Colonic mucosa (tissue), 4 donors: Measurements from ENCODE around the gene HCFC1R1. TPM values are rescaled to one million over a fixed set of nuclear protein-coding genes. Genes with fewer than 3 reads are reported as not detected.

ENCODE experiments used
- DNase-seq: peaks from one replicate; pipeline ENCODE4 v3.0.0-alpha.2; 2020
- H3K27ac ChIP-seq: fragments of 200-600 bp; one replicate; pipeline ENCODE4 v1.8.0; 2021
- H3K27me3 ChIP-seq: fragments of 200-600 bp; one replicate; pipeline ENCODE4 v1.8.0; 2021
- H3K36me3 ChIP-seq: fragments of 200-600 bp; one replicate; pipeline ENCODE4 v1.8.0; 2021
- H3K4me1 ChIP-seq: fragments of 200-600 bp; one replicate; pipeline ENCODE4 v1.8.0; 2021; ENCODE audit warnings: mild to moderate bottlenecking
- H3K4me3 ChIP-seq: fragments of 200-600 bp; one replicate; pipeline ENCODE4 v1.8.0; 2021
- H3K9ac ChIP-seq, 2 donors: one replicate each; pipeline ENCODE4 v1.7.0; 2013; ENCODE audit warnings: control low read depth in 2 of 2, low read depth in 2 of 2, low read length in 2 of 2
- H3K9me3 ChIP-seq: fragments of 200-600 bp; one replicate; pipeline ENCODE4 v1.8.0; 2021
- intact Hi-C: fragments of 100-400 bp; cut with DNase I; formaldehyde crosslinking; loops from one replicate; pipeline ENCODE4 v1.14.1; 2022
- total RNA-seq, 2 donors: library from RNA; stranded (reverse); fragmentation: NEBNext Ultra II Directional in 1 of 2; extraction: Animal tissue kit (Norgen Biotek cat#: 25700) in 1 of 2; gene quantifications; one replicate each; pipeline ENCODE4 v1.2.1, GENCODE V29; 2021
- TF ChIP-seq, protein P1 (sequence below): fragments of 200-600 bp; IDR thresholded peaks from one replicate; pipeline ENCODE4 v1.8.0; 2022; ENCODE audit warnings: antibody characterized with exemption, mild to moderate bottlenecking
- donor health status: healthy.
- donor health status: DM: no; HTN: no; CAD: no.
- donor health status: DM: no; HTN: no; CAD: no.

HCFC1R1 gene
- total RNA-seq, 2 donors from 2014 or later, result 28.7 to 30.0 TPM

DNA sequence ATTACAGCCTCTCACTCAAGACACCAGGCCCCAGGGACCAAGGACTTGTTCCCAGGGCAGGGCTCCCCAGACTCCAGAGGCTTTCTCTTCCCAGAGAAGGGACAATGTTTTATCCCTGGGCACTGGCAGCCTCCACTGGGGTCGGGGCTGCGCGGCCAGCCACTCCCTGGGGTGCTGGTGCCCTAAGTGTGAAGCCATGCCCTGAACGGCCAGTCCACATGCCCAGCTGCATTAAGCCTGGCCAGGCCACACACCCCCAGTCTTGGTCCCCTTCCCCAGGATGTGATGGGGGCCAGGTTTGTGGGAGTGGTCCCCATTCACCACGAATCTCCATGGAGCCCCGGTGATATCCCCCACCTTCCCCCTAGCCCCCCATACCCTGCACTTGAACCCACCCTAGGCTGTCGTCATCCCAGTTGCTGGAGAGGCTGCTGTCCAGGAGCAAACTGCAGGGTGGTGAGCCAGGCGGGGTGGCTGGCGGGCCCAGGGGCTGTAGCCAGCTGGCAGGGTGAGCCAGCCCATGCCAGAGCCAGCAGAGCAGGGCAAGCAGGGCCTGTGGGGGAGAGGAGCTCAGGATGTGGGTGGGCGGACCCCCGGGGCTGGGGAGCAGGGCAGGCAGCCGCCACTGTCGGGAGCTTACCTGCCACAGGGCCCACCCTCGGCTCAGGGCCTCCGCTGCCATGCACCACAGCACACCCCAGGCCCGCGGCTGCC lies 50.0 kb downstream of the HCFC1R1 start:
- intact Hi-C loops, result no loop called here

DNA sequence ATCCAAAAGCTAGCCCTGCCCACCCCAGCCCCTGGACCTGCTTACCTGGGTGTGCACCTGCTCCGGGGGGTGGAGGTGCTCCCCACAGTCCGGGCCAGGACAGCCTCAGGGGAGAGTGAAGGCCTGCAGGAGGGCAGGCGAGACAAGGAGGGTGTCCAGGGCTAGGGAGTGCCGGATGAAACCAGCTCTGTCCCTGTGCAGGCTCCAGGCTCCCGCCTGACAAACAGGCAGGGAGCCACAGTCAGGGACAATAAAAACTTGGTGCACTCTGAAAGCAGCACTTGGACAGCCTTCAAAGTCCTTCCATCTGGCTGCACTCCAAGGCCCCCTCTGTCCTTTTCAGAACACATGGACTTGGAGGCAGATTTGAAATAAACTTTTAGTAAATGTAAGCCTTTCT lies 50.6 kb downstream of the HCFC1R1 start:
- Histone ChIP-seq H3K9me3 (no peaks in the 10 kb centered on the region), H3K9ac (no peak overlapping the region), H3K36me3 (no peaks in the 10 kb centered on the region), H3K4me1 (peaks cover 9% of the 10 kb centered on the region), H3K27me3 (peaks cover under 1% of the 10 kb centered on the region), H3K4me3 (no peak overlapping the region), H3K27ac (no peak overlapping the region)
- intact Hi-C loops, result no loop called here
- DNase-seq, result no peak
- TF ChIP-seq, protein P1, sequence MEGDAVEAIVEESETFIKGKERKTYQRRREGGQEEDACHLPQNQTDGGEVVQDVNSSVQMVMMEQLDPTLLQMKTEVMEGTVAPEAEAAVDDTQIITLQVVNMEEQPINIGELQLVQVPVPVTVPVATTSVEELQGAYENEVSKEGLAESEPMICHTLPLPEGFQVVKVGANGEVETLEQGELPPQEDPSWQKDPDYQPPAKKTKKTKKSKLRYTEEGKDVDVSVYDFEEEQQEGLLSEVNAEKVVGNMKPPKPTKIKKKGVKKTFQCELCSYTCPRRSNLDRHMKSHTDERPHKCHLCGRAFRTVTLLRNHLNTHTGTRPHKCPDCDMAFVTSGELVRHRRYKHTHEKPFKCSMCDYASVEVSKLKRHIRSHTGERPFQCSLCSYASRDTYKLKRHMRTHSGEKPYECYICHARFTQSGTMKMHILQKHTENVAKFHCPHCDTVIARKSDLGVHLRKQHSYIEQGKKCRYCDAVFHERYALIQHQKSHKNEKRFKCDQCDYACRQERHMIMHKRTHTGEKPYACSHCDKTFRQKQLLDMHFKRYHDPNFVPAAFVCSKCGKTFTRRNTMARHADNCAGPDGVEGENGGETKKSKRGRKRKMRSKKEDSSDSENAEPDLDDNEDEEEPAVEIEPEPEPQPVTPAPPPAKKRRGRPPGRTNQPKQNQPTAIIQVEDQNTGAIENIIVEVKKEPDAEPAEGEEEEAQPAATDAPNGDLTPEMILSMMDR, result no peak

More for the DNA sequence above, 50.0 kb downstream of the HCFC1R1 start:
- peaks cover 9% of the 10 kb centered on the region for H3K4me1 ChIP-seq
- no peaks in the 10 kb centered on the region for H3K9me3 ChIP-seq
- no peak for DNase-seq
- no peaks in the 10 kb centered on the region for H3K36me3 ChIP-seq
- no peak overlapping the region for H3K4me3 ChIP-seq
- no peaks in the 10 kb centered on the region for H3K27me3 ChIP-seq
- no peak overlapping the region for H3K27ac ChIP-seq
- TF ChIP-seq, protein P1, result no peak
- no peak overlapping the region for H3K9ac ChIP-seq

Other genes starting within 250 kb of the HCFC1R1 start
- 100 to 1,000 TPM; 230 to 333 TPM for gene ELOB, start 246.7 kb downstream of the HCFC1R1 start, total RNA-seq
- not detected for gene PRSS33, start 236.4 kb downstream of the HCFC1R1 start, total RNA-seq
- not detected for gene PRSS41, start 225.5 kb downstream of the HCFC1R1 start, total RNA-seq
- 1 to 10 TPM; 1.1 to 2.6 TPM for gene PRSS21, start 206.7 kb downstream of the HCFC1R1 start, total RNA-seq
- gene ZG16B, start 193.6 kb downstream of the HCFC1R1 start, total RNA-seq, result 10 to 100 TPM; 34.1 to 62.1 TPM
- gene PRSS22, start 165.8 kb downstream of the HCFC1R1 start, total RNA-seq, result 1 to 10 TPM; 6.1 to 6.7 TPM
- gene FLYWCH2, start 140.7 kb downstream of the HCFC1R1 start, total RNA-seq, result 10 to 100 TPM; 16.2 to 24.8 TPM
- gene FLYWCH1, start 112.0 kb downstream of the HCFC1R1 start, total RNA-seq, result 10 to 100 TPM; 18.5 to 28.4 TPM
- gene KREMEN2, start 59.7 kb downstream of the HCFC1R1 start, total RNA-seq, result 1 to 10 TPM; 1.4 to 1.5 TPM
- 10 to 100 TPM; 14.0 to 42.3 TPM for gene PAQR4, start 54.6 kb downstream of the HCFC1R1 start, total RNA-seq
- 10 to 100 TPM in 1 of 2 donors, 1 to 10 TPM in 1; 9.5 to 76.6 TPM for gene PKMYT1, start 43.5 kb downstream of the HCFC1R1 start, total RNA-seq
- gene CLDN9, start 11.0 kb downstream of the HCFC1R1 start, total RNA-seq, result under 1 TPM; 0.35 to 0.67 TPM
- gene CLDN6, start 5.8 kb downstream of the HCFC1R1 start, total RNA-seq, result 1 to 10 TPM in 1 of 2 donors, not detected in 1; 1.2 TPM
- gene TNFRSF12A, start 3.6 kb downstream of the HCFC1R1 start, total RNA-seq, result 10 to 100 TPM; 11.6 to 27.3 TPM
- 10 to 100 TPM; 27.4 to 45.8 TPM for gene THOC6, start 93 bp upstream of the HCFC1R1 start, total RNA-seq
- gene BICDL2, start 13.0 kb upstream of the HCFC1R1 start, total RNA-seq, result 10 to 100 TPM; 56.6 to 83.9 TPM
- gene MMP25, start 22.6 kb upstream of the HCFC1R1 start, total RNA-seq, result under 1 TPM; 0.44 to 0.88 TPM
- gene IL32, start 41.7 kb upstream of the HCFC1R1 start, total RNA-seq, result 100 to 1,000 TPM; 256 to 329 TPM
- under 1 TPM in 1 of 2 donors, not detected in 1; 0.86 TPM for gene ZSCAN10, start 75.4 kb upstream of the HCFC1R1 start, total RNA-seq
- gene ZNF205, start 88.6 kb upstream of the HCFC1R1 start, total RNA-seq, result 10 to 100 TPM in 1 of 2 donors, 1 to 10 TPM in 1; 9.9 to 10.5 TPM
- 10 to 100 TPM; 12.4 to 20.4 TPM for gene ZNF213, start 111.1 kb upstream of the HCFC1R1 start, total RNA-seq
- gene OR1F1, start 164.3 kb upstream of the HCFC1R1 start, total RNA-seq, result not detected
- gene ZNF200, start 211.2 kb upstream of the HCFC1R1 start, total RNA-seq, result 1 to 10 TPM; 7.1 to 7.2 TPM
- gene MEFV, start 232.7 kb upstream of the HCFC1R1 start, total RNA-seq, result 1 to 10 TPM in 1 of 2 donors, under 1 TPM in 1; 0.57 to 1.1 TPM